NCI-H1436 treated with DMSO at 0.1 percent for 48 hours (cell line): Measurements from ENCODE around the gene GAD1.

Source experiments
- DNase-seq: peaks from one replicate; lab custom pipeline; 2025; lab: John Stamatoyannopoulos, UW

The GAD1 gene

DNA sequence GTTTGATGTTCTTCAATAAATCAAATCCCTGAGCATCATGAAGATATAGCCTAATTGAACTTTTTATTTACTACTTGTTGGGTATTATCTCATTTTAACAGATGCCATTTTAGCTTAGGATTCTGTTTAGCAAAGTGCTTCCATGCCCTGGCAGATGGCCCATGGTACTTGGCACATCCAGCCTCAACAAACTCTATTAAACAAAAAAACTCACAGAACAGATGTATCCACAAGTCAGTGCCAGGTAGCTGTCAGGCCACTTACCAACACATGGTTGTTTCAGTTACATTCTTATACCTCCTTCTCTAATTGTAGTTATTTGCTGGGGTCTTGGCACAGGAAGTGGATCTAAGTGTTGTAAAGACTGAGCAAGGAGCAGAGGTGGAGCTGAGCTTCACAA lies 29.6 kb downstream of the GAD1 start:
- DNase-seq, result no peak

DNA sequence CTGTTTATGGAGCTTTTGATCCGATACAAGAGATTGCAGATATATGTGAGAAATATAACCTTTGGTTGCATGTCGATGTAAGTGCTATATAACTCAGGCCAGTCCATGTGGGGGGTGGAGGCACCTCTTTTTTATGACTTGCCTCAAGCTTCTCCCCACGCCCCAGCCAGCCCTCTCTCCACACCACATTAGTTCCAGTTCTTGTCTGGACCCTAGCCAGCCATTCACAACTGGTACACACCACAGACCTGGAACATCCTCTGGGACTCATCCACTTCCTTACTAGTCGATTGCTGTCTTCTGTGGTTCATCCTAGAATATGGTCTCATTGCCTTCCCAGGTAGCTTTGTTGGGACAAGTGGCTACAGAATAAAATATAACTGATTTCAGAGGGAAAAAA lies 31.0 kb downstream of the GAD1 start:
- DNase-seq, result no peak

DNA sequence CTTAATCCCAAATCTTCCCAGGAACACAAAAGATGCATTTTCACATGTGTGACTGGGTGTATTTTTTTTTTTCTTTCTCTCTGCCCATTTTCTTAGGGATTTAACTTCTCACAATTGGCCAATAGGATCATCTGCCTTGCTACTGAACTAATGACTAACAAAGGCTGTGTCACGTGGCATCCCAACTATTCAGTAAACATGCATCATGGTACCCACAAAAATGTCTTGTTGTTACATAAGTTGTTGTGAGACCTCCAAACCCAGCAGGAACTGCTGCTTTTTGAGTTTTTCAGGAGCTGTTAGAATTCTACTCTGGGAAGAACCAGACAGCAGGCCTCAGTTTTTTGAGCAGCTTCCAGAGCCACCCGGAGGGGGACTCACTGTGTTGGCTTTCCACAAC lies 31.9 kb downstream of the GAD1 start:
- no peak for DNase-seq

DNA sequence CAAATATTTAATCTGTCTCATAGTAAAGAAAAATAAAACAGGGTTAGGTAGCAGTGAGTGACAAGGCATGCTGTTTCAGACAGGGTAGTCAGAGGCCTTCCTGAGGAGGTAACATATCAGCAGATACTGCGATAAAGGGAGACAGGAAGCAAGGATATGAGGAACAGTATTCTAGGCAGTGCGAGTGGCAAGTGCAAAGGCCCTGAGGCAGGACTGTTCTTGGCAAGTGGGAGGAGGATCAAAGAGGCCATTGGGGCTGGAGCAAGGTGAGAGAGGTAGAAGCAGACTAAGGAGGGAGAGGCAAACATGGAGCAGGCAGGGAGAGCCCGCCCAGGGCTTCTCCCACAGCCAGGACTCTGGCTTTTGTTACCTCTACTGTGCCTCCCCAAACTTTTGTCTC lies 33.6 kb downstream of the GAD1 start:
- DNase-seq, result no peak

DNA sequence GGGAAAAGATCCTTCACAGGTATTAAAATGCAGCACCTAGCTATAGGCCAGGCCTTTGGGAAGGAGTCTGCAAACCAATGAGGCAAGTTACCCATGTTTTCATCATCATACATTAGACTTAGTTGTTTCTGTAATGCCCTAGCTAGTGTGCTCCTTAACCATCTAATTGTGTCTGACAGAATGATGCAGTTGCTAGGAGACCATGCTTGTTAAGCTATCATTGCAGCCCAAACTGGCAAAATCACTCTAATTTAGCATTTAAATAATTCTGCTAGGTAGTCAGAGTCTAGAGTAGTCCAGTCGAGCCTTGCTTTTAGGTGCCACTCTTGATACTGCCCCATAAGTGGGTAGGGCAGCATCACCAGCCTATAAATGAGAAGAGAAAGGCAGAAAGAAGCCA lies 34.9 kb downstream of the GAD1 start:
- DNase-seq, result no peak

DNA sequence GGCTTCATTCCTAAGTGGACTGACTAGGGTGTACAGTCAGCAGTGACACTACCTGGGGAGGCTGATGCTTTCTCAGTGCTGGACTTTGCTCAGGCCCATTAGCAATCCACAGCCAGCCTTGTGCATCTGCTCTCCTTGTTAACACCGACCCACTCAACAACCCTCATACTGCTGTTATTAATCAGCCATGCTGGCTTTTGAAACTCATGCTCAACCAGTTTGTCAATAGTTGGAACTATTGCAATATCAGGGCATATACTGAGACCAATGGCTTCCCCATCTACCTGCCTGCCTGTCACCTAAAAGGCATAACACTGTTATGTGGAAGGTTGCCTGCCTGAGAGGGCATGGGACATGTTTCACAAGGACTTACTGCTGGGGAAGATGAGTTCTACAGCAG lies 39.4 kb downstream of the GAD1 start:
- no peak for DNase-seq

DNA sequence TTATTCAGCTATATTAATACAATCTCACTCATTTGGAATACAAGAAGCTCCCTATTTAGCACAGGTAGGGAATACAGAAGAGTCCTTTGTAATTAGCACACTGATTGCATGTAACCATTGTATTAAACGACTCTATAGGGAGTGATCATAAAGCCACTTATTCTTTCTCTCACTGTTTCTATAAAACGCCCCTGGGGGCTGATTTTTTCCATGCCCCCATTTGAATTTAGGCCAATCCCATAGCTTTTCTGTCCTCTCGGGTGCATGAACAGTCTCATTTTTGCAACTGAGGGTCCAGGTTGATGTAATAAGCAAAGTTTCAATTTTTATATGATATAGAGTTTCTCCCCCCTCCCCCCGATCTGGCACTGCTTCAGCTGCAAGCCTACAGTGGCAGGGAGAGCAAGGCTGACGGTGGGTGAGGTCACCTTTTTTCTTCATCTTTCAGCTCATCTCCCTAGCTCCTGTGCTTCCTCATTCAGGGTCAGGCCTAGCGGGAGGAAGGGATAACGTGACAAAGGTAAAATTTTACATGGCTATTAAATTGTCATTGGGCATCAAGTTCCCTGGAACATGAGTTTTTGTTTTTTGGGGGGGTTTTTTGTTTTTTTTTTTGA lies 45.7 kb downstream of the GAD1 start:
- no peak for DNase-seq

DNA sequence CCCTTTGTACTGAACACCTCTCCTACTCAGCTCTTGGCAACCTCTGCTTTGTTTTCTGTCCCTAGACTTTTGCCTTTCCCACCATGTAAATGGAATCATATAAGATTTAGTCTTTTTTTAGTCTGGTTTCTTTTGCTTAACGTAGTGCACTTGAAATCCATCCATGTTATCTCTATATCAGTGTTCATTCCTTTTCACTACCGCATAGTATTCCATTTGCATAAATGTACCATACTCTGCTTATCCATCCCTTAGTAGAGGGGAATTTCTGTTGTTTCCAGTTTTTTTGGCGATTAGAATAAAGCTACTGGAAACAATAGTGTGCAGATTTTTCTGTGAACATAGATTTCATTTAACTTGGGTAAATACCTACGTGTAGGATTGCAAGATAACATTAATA lies 46.4 kb downstream of the GAD1 start:
- no peak for DNase-seq

DNA sequence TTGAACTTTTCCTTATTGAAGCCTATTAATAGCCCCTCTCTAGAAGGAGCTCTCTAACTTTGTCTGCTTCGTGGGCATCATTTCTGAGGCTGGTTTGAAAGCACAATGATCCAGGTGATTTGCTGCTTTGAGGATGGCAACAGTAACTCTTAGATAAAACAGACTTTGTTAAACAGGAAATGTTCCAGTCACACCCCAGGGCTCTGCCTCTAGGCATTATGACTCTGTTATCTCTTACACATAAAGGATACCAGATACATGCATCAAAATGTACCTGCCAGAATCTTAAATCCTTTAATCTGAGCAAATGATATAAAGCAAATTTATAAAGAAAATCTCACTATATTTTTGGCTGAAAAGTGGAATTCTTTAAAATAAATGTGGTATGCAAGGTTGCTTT lies 52.3 kb downstream of the GAD1 start:
- no peak for DNase-seq

DNA sequence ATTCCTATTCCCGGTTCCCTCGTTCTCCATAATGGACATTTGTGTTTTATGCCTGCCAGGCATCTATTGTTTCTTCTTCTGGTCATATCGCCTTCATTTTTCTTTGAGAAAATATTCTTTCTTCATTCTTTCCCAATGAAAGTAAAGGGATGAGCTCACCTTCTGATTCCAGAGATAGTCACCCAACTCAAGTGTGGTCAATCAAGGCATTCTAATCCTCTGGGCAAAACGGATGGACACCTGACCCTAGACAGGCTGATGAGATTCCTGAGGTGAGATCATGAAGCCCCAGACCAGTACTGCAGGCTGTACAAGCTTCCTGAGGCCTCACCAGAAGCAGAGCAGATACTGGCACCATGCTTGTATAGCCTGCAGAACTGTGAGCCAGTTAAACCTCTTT lies 52.8 kb downstream of the GAD1 start:
- no peak for DNase-seq

DNA sequence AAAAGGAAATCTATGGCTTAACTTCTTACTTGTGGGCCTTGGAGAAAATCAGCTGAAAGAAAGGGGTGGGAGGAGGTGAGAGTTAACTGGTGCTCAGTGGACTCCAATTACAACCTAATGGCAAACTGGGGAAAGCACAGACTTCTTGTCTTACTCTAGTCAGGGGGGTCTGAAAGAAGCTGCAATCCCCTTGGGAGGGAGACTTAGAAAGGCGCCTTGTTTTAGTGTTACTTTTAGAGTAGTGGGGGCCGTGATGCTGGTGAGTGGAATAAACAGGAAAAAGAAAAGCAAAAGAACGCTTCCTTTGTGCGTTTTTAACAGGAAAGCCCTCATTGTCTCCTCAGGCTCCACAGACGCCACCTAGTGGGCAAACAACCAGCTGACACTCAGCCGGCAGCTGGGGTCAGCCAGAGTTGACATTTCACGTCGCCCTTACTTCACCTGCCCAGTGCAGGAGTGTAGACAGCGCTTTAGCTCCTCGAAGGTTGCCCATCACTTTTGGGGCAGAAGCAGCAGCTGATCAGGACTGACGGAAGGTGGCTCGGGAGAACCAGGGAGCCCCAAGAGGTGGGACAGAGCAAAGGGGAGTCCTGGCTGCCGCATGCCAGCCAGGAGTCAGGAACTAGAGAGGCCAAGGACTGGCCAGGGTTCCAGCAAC lies 56.5 kb downstream of the GAD1 start:
- no peak for DNase-seq

DNA sequence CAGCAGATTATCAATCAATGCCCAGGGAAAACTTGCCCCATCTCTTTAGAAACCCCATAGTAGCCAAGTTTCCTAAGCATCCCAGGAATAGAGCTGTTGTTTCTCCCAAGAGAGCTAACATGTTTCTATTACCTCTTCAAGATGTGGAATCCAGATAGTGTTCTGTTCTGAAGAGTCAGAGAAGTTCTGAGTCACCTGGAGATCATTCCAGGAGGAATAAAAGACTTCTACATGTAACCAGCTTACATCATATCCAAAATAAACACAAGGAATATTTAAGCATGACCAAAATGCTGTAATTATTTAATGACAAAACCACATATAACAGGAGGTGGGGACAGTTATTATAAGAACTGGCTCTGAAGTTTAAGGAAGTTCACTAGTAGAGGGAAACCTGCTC lies 61.4 kb downstream of the GAD1 start:
- no peak for DNase-seq

DNA sequence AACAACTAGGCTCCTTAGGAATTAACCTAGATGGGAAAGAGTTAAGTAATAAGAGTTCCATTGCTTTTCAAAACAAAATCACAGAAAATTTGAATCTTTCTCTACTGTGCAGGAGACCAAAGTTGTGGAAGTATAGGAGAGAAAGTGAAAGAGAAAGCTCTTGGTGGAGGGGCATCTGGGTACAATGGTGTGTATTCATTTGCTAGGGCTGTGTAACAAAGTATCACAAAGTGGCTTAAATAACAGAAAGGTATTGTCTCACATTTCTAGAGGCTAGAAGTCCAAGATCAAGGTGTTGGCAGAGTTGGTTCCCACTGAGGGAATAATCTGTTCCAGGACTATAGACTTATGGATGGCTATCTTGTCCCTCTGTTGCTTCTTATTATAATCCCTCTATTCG lies 61.8 kb downstream of the GAD1 start:
- DNase-seq, result no peak

DNA sequence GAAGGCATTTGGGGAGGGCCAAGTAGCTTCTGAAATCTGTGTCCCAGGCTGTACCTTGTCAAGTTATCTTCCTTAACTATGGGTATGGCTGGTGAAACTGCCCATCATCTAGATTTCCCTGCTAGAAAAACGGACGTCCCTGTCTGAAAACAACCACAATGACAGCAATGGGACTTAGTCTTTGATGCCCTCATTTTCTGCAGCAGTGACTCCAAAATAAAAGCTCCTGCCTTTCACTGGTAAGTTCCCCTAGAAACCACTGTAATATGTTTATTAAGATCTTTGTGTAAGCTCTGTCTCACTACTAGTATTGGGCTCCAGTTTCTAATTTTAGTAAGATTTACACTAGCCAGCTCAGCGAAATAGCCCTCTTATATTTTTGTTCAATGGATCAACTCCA lies 65.2 kb downstream of the GAD1 start:
- no peak for DNase-seq

DNA sequence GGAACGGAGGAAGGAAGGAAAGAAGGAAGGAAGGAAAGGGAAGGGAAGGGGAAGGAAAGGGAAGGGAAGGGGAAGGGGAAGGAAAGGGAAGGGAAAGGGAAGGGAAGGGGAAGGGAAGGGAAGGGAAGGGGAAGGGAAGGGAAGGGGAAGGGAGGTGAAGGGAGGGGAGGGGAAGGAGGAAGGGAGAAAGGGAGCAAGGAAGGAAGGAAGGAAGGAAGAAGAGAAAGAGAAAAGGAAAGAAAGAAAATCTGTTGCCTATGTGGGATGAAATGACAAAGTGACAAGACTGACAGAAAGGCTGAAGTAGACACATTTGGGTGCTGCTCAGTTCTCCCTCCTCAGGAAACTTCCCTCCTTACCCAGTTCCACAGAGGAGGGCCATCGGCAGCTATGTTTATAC lies 66.1 kb downstream of the GAD1 start:
- DNase-seq, result no peak

DNA sequence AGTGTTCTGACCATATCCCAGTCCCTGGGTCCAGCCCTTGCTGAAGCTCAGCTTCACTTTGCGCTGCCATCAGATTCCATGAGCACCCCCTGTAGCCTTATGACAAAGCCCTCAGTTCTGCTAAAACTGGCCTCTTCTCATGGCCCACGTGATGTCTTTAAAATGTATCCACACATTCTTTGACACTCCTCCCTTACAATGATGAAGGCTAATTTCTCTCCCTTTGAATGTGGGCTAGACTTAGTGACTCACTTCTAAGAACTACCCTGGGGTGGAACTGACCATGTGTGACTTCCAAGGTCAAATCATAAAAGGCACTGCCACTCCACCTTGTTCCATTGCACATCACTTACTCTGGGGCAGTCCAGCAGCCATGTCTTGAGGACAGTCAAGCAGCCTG lies 67.0 kb downstream of the GAD1 start:
- no peak for DNase-seq

DNA sequence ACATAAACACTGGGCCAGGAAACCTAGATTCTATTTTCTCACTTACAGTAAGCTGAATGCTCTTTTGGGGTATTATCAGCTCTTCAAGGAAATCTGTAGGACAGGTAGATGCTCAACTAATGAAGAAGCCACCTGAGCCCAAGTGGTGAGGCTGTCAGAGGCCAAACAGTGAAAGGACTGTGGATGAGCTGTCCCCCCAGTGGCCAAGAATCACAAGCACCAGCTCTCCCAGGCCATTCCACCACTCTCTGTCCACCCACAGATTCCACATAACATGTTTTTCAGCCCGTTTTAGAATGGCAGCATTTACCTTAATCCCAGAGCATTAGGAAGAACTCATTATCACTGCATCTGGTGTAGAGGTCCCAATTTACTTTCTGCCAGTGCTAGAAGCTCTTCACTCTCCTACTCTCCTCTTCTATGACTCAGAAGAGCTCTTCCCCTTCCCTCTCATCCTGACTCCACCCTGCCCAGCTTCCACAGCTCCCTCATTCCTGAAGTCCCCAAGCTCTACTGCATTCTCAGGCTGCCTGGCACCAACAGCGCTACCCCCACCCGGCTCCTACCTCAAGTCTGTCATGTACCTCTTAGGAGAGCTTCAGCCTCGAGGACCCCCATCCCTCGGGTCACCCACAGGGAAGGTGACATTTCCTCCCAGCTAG lies 68.6 kb downstream of the GAD1 start:
- DNase-seq, result no peak

DNA sequence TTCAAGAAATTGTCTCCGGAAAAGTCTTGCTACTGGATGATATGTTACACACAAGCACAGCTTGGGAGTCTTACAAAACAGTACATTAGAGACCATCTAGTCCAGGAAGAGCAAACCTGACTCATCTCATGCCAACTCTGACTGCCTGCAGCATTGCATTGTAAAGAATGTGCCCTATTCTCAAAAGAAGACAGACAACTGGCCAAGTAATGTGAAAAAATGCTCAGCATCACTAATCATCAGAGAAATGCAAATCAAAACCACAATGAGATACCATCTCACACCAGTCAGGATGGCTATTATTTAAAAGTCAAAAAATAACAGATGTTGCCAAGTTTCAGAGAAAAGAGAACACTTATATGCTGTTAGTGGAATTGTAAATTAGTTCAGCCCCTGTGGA lies 69.7 kb downstream of the GAD1 start:
- DNase-seq, result no peak

DNA sequence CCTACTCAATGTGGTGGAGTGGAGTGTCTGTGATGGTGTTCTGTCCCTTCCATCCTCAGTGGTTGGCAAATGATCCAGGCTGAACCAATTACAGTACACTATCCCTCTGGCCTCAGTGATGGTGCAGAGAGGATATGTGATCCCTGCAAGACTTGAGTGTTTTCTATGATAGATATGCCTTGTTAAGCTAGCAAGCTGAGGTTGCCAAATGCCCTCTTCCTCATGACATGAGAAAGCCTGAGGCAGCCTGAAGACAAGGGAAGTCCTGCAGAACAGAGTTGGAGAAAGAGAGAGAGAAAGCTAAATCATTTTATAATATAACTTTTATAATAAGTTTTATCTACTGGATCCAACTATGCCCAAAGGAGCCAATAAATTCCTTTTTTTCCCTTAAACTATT lies 70.8 kb downstream of the GAD1 start:
- DNase-seq, result no peak

DNA sequence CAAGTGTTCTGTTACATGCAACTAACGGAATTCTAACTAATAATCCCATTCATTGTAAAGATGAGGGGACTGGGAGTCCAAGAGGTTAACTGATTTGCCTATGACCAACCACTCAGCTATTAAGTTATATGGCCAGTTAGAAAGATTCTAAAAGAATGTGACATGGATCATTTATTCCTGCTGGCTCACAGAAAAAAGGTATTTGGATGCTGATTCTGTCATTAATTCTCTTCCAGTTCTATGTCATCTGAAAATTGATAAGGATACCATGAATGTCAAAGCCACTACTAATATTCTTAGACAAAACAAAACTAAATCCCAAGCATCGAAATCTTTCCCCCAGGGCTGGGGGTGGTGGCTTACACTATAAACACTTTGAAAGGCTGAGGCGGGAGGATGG lies 71.2 kb downstream of the GAD1 start:
- no peak for DNase-seq

DNA sequence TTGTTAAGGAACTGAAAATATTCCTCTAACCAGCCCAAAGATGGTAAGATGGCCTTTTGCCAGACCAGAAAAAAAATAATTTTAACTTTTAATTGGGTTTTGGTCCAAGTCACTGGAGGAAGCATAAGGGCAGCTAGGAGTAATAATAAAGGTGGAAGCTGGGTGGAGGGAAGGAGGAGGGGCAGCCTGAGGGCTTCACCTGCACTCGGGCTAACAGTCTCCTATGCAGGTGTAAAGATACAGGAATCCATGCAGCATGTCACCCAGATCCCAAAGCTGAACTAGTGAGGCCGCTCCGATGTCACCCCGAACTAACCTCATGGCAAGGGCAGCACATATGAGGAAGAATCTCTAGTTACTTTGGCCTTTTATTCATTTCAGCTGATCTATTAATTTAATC lies 75.2 kb downstream of the GAD1 start:
- DNase-seq, result no peak

DNA sequence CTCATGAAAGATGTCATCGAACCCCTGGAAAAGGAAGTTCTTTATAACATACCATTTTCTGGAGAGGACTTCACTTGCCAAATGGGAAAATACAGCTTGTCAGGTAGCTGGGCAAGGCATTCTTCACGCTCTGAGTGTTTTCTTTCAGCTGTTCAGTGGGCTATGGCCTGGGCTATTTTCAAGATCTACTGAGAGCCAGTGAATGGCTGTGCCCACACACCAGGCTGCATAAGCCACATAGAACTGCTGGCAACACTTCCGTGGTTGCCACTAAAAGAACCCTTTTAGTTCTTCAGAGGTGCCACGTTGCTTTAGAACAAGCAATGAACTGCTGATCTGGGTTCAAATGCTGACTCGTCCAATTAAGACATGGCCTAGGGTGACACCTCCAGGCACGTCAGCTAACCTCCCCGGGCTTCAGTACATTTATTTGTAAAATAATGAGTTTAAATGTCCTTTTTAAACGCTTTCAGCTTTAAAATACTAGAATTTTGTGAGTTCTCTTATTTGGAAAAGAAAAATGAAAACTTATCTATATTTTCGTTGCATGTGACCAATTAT lies 75.8 kb downstream of the GAD1 start:
- DNase-seq, result no peak

DNA sequence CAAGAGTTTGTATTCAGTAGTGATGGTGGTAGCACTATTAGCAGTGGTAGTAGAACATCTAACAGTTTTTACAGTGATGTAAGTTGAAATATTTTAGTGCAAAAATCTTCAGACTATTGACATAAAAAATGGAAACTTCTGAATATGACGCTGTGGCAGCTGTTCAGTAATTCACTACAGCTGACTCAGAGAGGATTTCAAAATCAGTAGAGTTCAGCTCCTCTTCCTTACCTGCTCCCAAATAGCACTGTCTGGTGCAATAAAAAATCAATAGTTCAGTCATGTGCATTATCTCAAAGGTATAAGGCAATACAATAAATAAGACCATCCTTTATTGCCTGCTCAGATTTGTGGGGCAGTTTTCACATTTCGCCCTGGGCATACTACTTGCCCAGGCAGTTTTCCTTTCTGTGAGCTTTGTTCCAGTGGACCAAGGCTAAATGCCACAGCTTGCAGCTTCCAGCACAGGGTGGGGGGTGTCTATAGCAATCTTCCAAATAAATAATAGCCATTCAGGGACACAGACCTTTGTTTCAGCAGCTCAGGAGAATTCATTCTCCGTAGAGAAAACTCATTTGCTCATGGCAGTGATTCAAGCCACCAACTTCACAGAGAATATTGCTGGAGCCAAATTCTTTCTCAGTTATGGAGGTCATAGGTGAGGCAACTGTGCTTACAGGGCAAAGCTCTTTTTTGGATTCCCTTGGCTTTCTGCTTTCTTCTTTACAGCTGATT lies 78.5 kb downstream of the GAD1 start:
- no peak for DNase-seq
